Activated CD8-positive, alpha-beta T cell treated with anti-CD3 and anti-CD28 coated beads, Interleukin-2, amount 10 ng/mL, durations not matched to agents 7 days and 5 days (primary cell): Measurements from ENCODE around the gene CDH4. TPM values are rescaled to one million over a fixed set of nuclear protein-coding genes. Genes with fewer than 3 reads are reported as not detected.

ENCODE experiments used
- ATAC-seq: fragments of 150-1000 bp; cut with Tn5 transposase; one replicate; pipeline ENCODE4 v1.10.0; 2021; ENCODE audit warnings: moderate library complexity
- CTCF ChIA-PET: fragments of 350-600 bp; sonication (Branson Sonifier 250); formaldehyde crosslinking; loops from one replicate; lab custom pipeline; 2021; ENCODE audit warnings: antibody characterized with exemption; lab: Charles Lee
- POLR2A ChIA-PET: fragments of 350-600 bp; sonication (Branson Sonifier 250); formaldehyde crosslinking; loops from one replicate; lab custom pipeline; 2021; ENCODE audit warnings: antibody characterized with exemption; lab: Charles Lee
- DNase-seq: peaks from one replicate; pipeline ENCODE4 v3.0.0-alpha.2; 2020
- H3K27ac Mint-ChIP-seq: one replicate; pipeline ENCODE4 v1.8.0; 2021; ENCODE audit warnings: mild to moderate bottlenecking, mixed read lengths
- H3K27me3 Mint-ChIP-seq: one replicate; pipeline ENCODE4 v1.8.0; 2021; ENCODE audit warnings: low read depth, mixed read lengths
- H3K36me3 Mint-ChIP-seq: one replicate; pipeline ENCODE4 v1.8.0; 2021; ENCODE audit warnings: low read depth, mixed read lengths
- H3K4me1 Mint-ChIP-seq: one replicate; pipeline ENCODE4 v1.8.0; 2021; ENCODE audit warnings: low read depth, mixed read lengths
- H3K4me3 Mint-ChIP-seq: one replicate; pipeline ENCODE4 v1.8.0; 2021; ENCODE audit warnings: mild to moderate bottlenecking, mixed read lengths
- H3K9me3 Mint-ChIP-seq: one replicate; pipeline ENCODE4 v1.8.0; 2022; ENCODE audit warnings: mixed read lengths; ENCODE audit not compliant: insufficient read depth
- total RNA-seq, 2 experiments: library from RNA; stranded (reverse); gene quantifications; one replicate each; pipeline ENCODE4 v1.2.3, GENCODE V29; 2021

The CDH4 gene
- total RNA-seq, 2 experiments from 2014 or later = 0.05 to 0.13 TPM

DNA sequence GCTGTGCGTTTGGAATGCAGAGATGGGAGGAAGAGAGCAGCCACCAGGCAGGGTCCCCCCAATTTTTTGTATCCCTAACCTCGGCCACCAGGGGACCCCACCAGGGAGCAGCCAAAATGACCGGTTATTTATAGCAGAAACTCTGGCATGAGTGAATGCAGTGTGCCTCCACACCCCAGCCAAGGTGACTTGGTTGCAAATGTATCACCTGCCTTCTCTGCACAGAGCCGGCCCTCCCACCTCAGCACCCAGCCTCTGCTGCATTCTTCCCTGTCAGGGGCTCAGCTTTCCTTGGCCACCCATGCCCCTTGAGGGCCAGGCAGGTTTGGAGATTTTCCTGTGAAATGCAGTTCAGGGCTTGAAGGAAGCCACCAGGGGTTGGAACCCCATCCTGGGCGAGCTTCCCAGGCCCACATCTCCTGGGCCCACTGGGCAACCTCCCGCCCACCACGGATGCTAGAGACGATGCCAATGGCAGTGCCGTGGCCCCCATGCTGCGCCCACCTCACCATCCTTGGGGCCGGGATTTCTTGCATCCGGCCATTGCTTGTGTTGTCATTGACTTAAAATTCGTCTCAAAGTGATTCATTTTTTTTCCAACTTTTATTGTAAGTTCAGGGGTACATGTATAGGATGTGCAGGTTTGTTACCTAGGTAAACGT, 522.0 kb downstream of the CDH4 start:
- ChIA-PET POLR2A (no interaction called here), CTCF (no interaction called here)
- Mint-ChIP-seq H3K27ac (no peak overlapping the region), H3K27me3 (no peaks in the 10 kb centered on the region), H3K4me3 (no peak overlapping the region), H3K4me1 (no peaks in the 10 kb centered on the region), H3K9me3 (no peaks in the 10 kb centered on the region), H3K36me3 (no peaks in the 10 kb centered on the region)
- no peak for ATAC-seq
- no peak for DNase-seq

DNA sequence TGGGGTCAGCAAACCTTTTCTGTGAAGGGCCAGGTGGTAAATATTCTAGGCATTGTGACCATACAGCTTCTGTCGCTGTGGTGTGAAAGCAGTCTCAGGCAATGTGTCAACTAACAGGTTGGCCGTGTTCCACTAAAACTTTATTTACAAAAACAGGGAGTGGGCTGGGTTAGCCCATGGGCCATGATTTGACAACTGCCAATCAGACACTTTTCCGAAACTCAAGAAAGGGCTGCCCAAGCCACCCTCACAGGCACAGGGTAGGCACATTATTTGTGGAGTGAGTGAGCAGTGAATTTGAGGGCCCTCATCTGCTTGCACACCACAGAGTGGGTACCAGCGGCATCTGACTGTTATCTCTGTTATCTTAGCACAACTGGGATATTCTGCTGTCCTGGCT, 523.4 kb downstream of the CDH4 start:
- Mint-ChIP-seq H3K27me3 (no peaks in the 10 kb centered on the region), H3K27ac (no peak overlapping the region), H3K4me1 (no peaks in the 10 kb centered on the region), H3K4me3 (no peak overlapping the region), H3K36me3 (no peaks in the 10 kb centered on the region), H3K9me3 (no peaks in the 10 kb centered on the region)
- ChIA-PET POLR2A (no interaction called here), CTCF (no interaction called here)
- DNase-seq = no peak
- ATAC-seq = no peak

DNA sequence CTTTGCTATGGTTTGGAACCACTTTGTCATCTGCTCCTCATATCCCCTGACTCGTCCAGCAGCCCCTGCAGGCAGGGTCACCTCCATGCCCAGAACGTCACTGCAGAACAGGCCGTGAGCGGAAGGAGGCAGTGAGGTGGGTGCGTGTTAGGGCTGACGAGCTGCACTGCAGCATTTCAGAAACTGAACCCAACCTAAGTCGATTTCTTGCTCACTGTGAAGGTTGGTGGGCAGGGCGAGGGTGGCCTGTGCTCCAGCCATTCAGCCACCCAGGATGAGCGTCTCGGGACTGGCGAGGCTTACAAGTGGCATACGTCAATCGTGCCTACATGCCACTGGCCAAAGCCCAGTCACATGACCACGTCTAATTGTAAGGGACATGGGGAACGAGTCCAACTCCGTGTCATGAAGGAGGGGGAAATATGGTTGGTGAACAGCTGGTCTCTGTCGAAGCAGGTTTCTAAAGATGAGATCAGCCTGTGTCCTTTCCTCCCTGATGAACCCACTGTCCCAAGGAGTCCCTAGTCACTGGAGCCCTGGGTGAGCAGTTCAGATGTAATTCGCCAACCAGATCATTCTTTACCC, 524.5 kb downstream of the CDH4 start:
- Mint-ChIP-seq H3K36me3 (no peaks in the 10 kb centered on the region), H3K4me1 (no peaks in the 10 kb centered on the region), H3K9me3 (no peaks in the 10 kb centered on the region), H3K4me3 (no peak overlapping the region), H3K27ac (no peak overlapping the region), H3K27me3 (no peaks in the 10 kb centered on the region)
- ChIA-PET POLR2A (no interaction called here), CTCF (no interaction called here)
- no peak for ATAC-seq
- DNase-seq = no peak

DNA sequence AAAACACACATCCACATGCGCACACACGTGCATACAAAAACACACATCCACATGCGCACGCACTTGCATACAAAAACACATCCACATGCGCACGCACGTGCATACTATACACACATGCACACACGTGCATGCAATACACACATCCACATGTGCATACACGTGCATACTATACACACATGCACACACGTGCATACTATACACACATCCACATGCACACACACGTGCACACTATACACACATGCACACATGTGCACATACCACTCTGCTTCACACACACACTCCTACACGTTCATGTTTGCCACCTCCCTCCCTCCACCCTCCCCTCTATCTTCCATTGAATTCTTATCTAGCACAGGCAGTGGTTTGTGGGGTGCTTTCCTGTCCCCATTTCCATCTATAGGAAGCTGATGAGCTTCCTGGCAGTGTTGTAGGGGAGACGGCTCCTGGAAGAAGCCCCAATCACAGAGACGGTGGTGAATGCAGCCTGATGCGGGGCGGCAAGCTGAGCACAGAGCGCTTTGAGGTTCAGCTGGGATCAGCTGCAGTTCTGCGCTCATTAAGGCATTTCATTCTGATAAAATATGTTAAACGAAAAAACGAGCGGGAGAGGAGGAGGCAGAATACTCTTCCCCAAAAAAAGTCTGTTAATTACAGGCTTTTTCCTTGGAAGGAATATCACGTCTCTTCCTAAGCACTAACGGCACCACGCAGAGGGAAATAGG, 525.9 kb downstream of the CDH4 start:
- Mint-ChIP-seq H3K4me3 (no peak overlapping the region), H3K4me1 (no peaks in the 10 kb centered on the region), H3K36me3 (no peaks in the 10 kb centered on the region), H3K9me3 (no peaks in the 10 kb centered on the region), H3K27ac (no peak overlapping the region), H3K27me3 (no peaks in the 10 kb centered on the region)
- DNase-seq (no peak), ATAC-seq (no peak)
- POLR2A ChIA-PET = no interaction called here
- CTCF ChIA-PET = no interaction called here

DNA sequence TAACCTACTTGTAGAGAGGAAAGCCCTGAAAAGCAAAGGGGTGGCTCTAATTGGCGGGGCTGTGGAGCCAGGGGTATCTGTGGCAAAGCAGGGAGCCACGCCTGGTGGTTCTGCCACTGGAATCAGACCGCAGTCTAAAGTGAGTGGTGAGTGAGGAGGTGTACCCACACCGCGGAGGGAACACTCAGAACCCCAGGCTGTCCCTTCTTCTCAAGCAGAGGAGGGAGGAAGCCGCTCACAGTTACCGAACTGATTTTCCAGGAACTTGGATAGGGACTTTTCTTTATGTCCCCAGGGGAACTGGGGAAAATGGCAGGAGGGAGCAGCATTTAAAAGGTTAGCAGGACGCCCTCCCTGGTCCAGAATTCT, 526.4 kb downstream of the CDH4 start:
- H3K27me3 Mint-ChIP-seq = no peaks in the 10 kb centered on the region
- CTCF ChIA-PET = no interaction called here
- POLR2A ChIA-PET = no interaction called here
- H3K27ac Mint-ChIP-seq = no peak overlapping the region
- ATAC-seq (no peak), DNase-seq (no peak)
- H3K36me3 Mint-ChIP-seq = no peaks in the 10 kb centered on the region
- H3K9me3 Mint-ChIP-seq = no peaks in the 10 kb centered on the region
- no peak overlapping the region for H3K4me3 Mint-ChIP-seq
- no peaks in the 10 kb centered on the region for H3K4me1 Mint-ChIP-seq

DNA sequence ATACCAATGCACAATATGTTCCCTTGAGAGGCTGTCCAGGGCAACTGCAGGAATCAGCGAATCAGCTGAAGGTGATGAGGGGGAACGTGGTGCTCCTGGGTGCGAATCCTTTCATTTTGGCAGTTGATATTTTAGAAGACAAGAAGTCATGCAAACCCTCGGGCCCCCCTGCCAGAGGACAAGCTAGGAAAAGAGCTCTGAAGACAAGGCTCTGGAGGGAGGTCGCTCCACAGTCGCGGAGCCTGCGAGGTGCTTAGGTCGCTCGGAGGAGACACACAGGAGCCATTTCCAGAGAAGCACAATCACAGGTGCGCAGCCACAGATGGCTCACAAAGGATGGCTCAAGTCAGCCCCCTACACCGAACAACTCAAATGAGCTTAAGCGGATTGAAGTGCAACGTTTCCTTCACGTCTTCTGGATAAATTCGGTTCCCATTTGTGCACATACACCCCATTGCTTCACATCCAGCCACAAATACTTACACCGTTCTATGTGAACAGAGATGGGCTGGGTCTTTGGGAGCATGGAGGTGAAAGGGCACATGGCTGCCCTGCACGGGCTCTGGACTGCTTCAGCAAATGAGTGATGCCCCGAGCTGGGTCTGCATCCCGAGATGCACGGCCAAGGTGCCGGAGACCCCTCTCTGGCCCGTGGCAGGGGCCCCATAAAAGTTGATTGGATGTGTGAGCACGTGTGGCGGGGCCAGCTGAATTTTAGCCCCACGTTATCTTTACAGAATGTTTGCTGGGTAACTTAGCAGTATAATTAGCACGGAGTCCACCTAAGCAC, 527.3 kb downstream of the CDH4 start:
- POLR2A ChIA-PET = no interaction called here
- H3K27ac Mint-ChIP-seq = no peak overlapping the region
- H3K4me3 Mint-ChIP-seq = no peak overlapping the region
- ATAC-seq (no peak), DNase-seq (no peak)
- CTCF ChIA-PET = no interaction called here
- H3K36me3 Mint-ChIP-seq = no peaks in the 10 kb centered on the region
- H3K27me3 Mint-ChIP-seq = no peaks in the 10 kb centered on the region
- H3K9me3 Mint-ChIP-seq = no peaks in the 10 kb centered on the region
- no peaks in the 10 kb centered on the region for H3K4me1 Mint-ChIP-seq

DNA sequence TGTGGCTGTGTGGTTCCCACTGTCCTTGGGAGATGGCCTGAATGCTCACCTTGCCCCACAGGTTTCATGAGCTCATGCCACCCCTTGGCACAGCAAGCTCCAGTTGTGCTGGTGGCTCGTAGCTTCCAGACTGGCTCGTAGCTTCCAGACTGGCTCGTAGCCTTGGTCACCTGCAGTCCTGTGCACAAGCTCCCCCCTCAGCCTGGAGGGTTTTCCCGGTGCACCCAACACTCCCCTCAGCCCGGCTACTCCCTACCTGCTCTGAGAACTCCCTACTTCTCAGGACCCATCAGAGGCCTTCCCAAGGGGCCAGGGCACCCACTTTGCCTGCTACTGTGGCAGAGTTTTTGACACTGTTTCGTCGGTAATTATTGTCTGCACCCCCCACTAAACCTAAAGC, 528.0 kb downstream of the CDH4 start:
- ATAC-seq = no peak
- CTCF ChIA-PET = no interaction called here

DNA sequence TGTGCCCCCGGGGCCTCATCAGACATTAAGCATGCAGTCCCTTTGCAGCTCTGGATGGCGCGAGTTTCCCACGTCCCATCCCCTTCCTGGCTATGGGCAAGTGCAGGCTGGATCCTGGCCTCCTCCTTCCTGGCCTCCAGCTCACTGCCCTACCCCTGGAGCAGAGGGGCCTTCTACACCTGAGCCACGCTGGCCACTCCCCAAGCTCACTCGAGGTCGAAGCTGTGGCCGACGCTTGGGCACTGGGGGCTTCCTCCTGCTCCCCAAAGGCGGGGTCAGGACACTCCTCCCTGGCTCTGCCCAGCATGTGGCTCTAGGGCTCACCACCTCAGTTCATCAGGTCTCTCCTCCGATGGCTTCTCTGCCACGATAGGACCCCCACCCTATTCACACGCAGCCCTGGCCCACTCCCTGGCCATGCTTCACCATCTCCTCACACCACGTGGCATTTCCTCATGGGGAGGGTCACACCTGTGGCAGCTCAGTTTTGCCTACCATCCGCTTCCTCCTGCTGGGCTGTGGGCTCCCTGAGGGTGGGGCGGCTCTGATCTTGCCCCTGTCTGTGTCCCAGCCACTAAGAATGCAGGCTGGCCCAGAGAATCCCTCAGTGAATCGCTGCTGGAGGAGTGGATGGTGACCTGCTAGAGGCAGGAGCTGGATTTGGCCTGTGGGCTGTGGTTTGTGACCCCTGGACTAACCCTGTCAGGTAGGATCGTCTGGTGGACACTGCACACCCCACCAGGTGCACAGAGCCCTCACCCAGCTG, 532.9 kb downstream of the CDH4 start:
- no peak overlapping the region for H3K4me3 Mint-ChIP-seq
- no peaks in the 10 kb centered on the region for H3K4me1 Mint-ChIP-seq
- no peaks in the 10 kb centered on the region for H3K27me3 Mint-ChIP-seq
- H3K36me3 Mint-ChIP-seq = no peaks in the 10 kb centered on the region
- no peak for ATAC-seq
- DNase-seq = no peak
- POLR2A ChIA-PET = no interaction called here
- CTCF ChIA-PET = no interaction called here
- H3K9me3 Mint-ChIP-seq = no peaks in the 10 kb centered on the region
- H3K27ac Mint-ChIP-seq = no peak overlapping the region

More for the DNA sequence above, 528.0 kb downstream of the CDH4 start:
- no peaks in the 10 kb centered on the region for H3K4me1 Mint-ChIP-seq
- no peak overlapping the region for H3K27ac Mint-ChIP-seq
- no peak for DNase-seq
- no peaks in the 10 kb centered on the region for H3K9me3 Mint-ChIP-seq
- H3K36me3 Mint-ChIP-seq = no peaks in the 10 kb centered on the region
- no peak overlapping the region for H3K4me3 Mint-ChIP-seq
- POLR2A ChIA-PET = no interaction called here
- H3K27me3 Mint-ChIP-seq = no peaks in the 10 kb centered on the region

DNA sequence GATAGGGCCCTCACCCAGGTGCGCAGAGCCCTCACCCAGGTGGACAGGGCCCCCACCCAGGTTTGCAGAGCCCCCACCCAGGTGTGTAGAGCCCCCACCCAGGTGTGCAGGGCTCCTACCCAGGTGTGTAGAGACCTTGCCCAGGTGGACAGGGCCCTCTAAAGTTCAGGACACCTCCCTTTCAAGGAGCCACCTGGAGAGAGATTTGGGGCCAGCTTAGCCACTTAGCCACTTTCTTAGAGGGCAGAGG, 533.4 kb downstream of the CDH4 start:
- ATAC-seq = no peak
- Mint-ChIP-seq H3K36me3 (no peaks in the 10 kb centered on the region), H3K27me3 (no peaks in the 10 kb centered on the region), H3K4me1 (no peaks in the 10 kb centered on the region), H3K4me3 (no peak overlapping the region), H3K27ac (no peak overlapping the region), H3K9me3 (no peaks in the 10 kb centered on the region)
- POLR2A ChIA-PET = no interaction called here
- CTCF ChIA-PET = no interaction called here
- no peak for DNase-seq

DNA sequence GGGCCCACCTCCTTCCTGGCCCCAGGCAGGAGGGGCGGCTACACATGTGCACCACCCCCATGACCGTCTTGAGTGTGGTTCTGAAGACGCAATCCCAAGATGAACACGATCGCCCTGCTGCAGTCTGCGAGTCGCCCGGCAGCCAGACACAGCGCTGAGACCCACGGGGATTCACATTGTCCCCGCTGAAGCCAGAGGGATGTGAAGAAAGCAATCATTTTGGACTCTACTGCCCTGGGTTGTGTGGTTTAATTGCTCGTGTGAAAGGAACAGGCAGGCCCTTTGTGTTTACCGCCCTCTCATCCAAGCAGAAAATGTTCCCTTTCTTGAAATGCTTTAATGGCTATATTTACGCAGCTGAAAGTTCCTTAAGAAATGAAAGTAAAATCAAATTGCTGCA, 534.2 kb downstream of the CDH4 start:
- DNase-seq = no peak
- no peaks in the 10 kb centered on the region for H3K27me3 Mint-ChIP-seq
- H3K27ac Mint-ChIP-seq = no peak overlapping the region
- no peaks in the 10 kb centered on the region for H3K4me1 Mint-ChIP-seq
- no peak overlapping the region for H3K4me3 Mint-ChIP-seq
- no peaks in the 10 kb centered on the region for H3K36me3 Mint-ChIP-seq
- no peaks in the 10 kb centered on the region for H3K9me3 Mint-ChIP-seq
- CTCF ChIA-PET = no interaction called here
- POLR2A ChIA-PET = no interaction called here
- ATAC-seq = no peak

DNA sequence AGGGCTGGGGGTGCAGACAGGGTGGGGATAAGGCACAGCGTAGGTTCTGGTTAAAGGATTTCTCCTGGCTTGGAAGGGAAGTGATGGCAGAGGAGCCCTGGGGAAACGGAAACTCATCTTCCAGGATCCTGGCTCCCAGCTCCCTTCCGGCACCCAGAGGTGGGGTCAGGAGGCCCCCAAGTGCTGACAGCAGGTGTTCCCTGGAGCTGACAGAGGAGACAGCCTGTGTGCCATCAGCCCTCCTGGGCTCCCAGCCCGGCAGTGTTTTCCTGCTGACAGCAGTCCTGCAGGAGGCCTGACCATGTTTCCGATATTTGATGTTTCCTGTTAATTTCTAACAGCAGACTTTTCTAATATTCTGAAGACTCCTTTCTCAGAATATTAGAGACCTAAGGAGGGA, 536.3 kb downstream of the CDH4 start:
- Mint-ChIP-seq H3K27me3 (no peaks in the 10 kb centered on the region), H3K4me3 (no peak overlapping the region), H3K9me3 (no peaks in the 10 kb centered on the region), H3K36me3 (no peaks in the 10 kb centered on the region), H3K4me1 (no peaks in the 10 kb centered on the region), H3K27ac (no peak overlapping the region)
- no peak for ATAC-seq
- no peak for DNase-seq
- ChIA-PET CTCF (no interaction called here), POLR2A (no interaction called here)

DNA sequence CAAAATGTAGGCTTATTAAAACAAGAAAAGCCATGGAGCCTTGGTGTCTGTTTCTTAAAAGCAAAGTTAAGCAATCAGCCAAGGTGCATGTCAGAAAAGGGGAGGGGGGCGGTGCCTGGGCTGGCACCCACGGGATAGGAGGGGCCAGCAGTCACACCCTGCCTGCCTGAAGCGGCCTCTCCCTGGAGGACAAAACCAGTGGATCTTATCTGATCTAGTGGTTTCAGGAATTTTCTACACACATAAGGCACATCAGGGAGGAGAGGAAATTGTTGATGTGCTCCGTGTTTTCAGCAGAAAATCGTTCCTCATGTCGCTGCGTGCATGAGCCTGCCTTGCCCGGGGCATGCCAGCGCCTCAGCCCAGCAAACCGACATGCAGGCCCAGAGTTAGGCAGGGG, 537.3 kb downstream of the CDH4 start:
- ATAC-seq (no peak), DNase-seq (no peak)
- no peak overlapping the region for H3K4me3 Mint-ChIP-seq
- no peaks in the 10 kb centered on the region for H3K36me3 Mint-ChIP-seq
- H3K27ac Mint-ChIP-seq = no peak overlapping the region
- H3K27me3 Mint-ChIP-seq = no peaks in the 10 kb centered on the region
- H3K4me1 Mint-ChIP-seq = no peaks in the 10 kb centered on the region
- POLR2A ChIA-PET = no interaction called here
- H3K9me3 Mint-ChIP-seq = no peaks in the 10 kb centered on the region
- CTCF ChIA-PET = no interaction called here
